Brain microvascular endothelial cell (primary cell): ENCODE measurements around the gene OR10A5.
"Not testable (repeated sequence)": the region's sequence is repeated elsewhere in the genome, so short reads cannot be mapped to it uniquely, and the experiment has no call there.

Experiments
- DNase-seq: peaks from one replicate; pipeline ENCODE4 v3.0.0-alpha.2; 2020
- H3K27ac ChIP-seq: fragments of 250-450 bp; sonication (Bioruptor Pico); 2 replicates; pipeline ENCODE4 v1.5.1; 2020; ENCODE audit warnings: mild to moderate bottlenecking, moderate library complexity
- H3K27me3 ChIP-seq: fragments of 250-450 bp; sonication (Bioruptor Pico); replicated peaks from 2 replicates; pipeline ENCODE4 v1.5.1; 2020; ENCODE audit warnings: mild to moderate bottlenecking
- H3K36me3 ChIP-seq: fragments of 250-450 bp; sonication (Bioruptor Pico); replicated peaks from 2 replicates; pipeline ENCODE4 v1.5.1; 2020; ENCODE audit warnings: mild to moderate bottlenecking
- H3K4me3 ChIP-seq: 2 replicates; pipeline ENCODE4 v1.5.1; 2011; ENCODE audit warnings: low read depth, mild to moderate bottlenecking, control low read depth, low read length, moderate library complexity
- CTCF ChIP-seq: IDR thresholded peaks from 2 replicates; pipeline ENCODE4 v1.5.1; 2011; ENCODE audit warnings: low read depth, mild to moderate bottlenecking, moderate library complexity, low read length, control low read depth, inconsistent platforms; ENCODE audit errors: missing control alignments
- in situ Hi-C: cut with HindIII; loops from 2 replicates; pipeline ENCODE4 v1.10.0; 2017; ENCODE audit warnings: low sequenced_read_pairs, low pct_ligation_motif_present

OR10A5 gene

GRCh38 chr11:6841694-6842093, 3.8 kb upstream of the OR10A5 start:
- no peaks in the 10 kb centered on the region for H3K27me3 ChIP-seq
- DNase-seq, result no peak
- no peak overlapping the region for H3K4me3 ChIP-seq
- in situ Hi-C loops, result no loop called here
- no peaks in the 10 kb centered on the region for H3K36me3 ChIP-seq
- no peak overlapping the region for H3K27ac ChIP-seq
- TF ChIP-seq CTCF, result no peak

GRCh38 chr11:6843670-6844069, 1.8 kb upstream of the OR10A5 start:
- no peak overlapping the region for H3K4me3 ChIP-seq
- no peak for TF ChIP-seq CTCF
- no peak for DNase-seq
- no peak overlapping the region for H3K27ac ChIP-seq
- no peaks in the 10 kb centered on the region for H3K36me3 ChIP-seq
- in situ Hi-C loops, result no loop called here
- no peaks in the 10 kb centered on the region for H3K27me3 ChIP-seq

GRCh38 chr11:6844356-6844755, 1.1 kb upstream of the OR10A5 start:
- in situ Hi-C loops, result no loop called here
- H3K4me3 ChIP-seq, result no peak overlapping the region
- H3K36me3 ChIP-seq, result no peaks in the 10 kb centered on the region
- no peak for DNase-seq
- H3K27ac ChIP-seq, result no peak overlapping the region
- TF ChIP-seq CTCF, result no peak
- no peaks in the 10 kb centered on the region for H3K27me3 ChIP-seq

GRCh38 chr11:6850526-6850925, 5.0 kb downstream of the OR10A5 start:
- in situ Hi-C loops, result no loop called here
- Histone ChIP-seq H3K4me3 (no peak overlapping the region), H3K27me3 (no peaks in the 10 kb centered on the region), H3K36me3 (no peaks in the 10 kb centered on the region), H3K27ac (no peak overlapping the region)
- DNase-seq, result no peak
- no peak for TF ChIP-seq CTCF

- in situ Hi-C loops, H3K27ac ChIP-seq, H3K27me3 ChIP-seq, DNase-seq, H3K4me3 ChIP-seq, H3K36me3 ChIP-seq: not testable (repeated sequence)
Measured at GRCh38 chr11:6854801-6855200, 9.3 kb downstream of the OR10A5 start.

- TF ChIP-seq CTCF, result no peak
- in situ Hi-C loops, result no loop called here
- Histone ChIP-seq H3K36me3 (no peaks in the 10 kb centered on the region), H3K27ac (no peak overlapping the region), H3K27me3 (no peaks in the 10 kb centered on the region), H3K4me3 (no peak overlapping the region)
- peak; percentile 47 for DNase-seq
Measured at GRCh38 chr11:6855971-6856541, 10.6 kb downstream of the OR10A5 start.
